ENCODE results near the gene COPS6. TPM values are rescaled to one million over a fixed set of nuclear protein-coding genes. Genes with fewer than 3 reads are reported as not detected.

The COPS6 gene
- polyA plus RNA-seq, 1 experiment = 265 TPM

DNA sequence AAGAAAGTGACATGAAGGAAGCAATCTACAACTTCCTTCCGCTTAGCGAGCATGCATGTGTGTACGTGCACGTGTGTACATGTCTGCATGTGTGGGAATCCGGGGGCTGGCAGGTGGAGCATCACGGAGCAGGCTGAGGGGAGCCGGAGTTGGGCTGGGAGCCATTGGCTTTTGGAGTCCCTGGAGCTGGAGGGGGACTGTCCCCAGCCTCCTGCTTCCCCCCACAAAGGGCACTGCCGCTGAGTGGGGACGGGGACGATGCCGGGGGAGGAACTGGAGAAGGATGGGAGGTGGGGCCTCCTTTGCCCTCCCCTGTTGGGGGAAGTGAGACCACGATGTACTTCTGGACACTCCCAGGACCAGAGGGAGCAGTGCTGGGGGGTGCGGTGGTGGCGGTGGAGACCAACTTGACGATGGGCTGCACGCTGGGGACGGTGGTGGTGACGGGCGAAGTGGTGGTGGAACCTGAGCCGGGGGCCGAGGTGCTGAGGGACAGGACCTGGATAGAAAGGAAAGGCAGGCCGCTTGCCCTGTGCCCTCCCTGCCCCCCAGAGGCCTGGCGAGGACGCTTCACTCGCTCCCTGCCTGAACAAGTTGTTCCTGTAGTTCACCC lies 18.5 kb downstream of the COPS6 start:
- no peak for TF ChIP-seq CTCF (IDR thresholded peaks at IDR 0.05; ENCODE audit: low read depth, low read length)
- no peak overlapping the region for H3K27ac ChIP-seq (ENCODE audit: low read depth, low read length)
- no peak overlapping the region for H3K4me3 ChIP-seq (ENCODE audit: low read depth, low read length)
- CTCF ChIA-PET = no interaction called here
- H3K9me3 ChIP-seq (ENCODE audit: control insufficient read depth, insufficient read depth, low read length) = no peaks in the 10 kb centered on the region
- POLR2A ChIA-PET = no interaction called here
- no peaks in the 10 kb centered on the region for H3K27me3 ChIP-seq (ENCODE audit: control insufficient read depth, insufficient read depth, low read length)
- DNase-seq (ENCODE audit: low read depth, low spot score) = no peak

- TF ChIP-seq CTCF (IDR thresholded peaks at IDR 0.05; ENCODE audit: low read depth, low read length) = no peak
- ChIA-PET CTCF (no interaction called here), POLR2A (no interaction called here)
- Histone ChIP-seq H3K9me3 (ENCODE audit: control insufficient read depth, insufficient read depth, low read length) (no peaks in the 10 kb centered on the region), H3K27ac (ENCODE audit: low read depth, low read length) (no peak overlapping the region), H3K27me3 (ENCODE audit: control insufficient read depth, insufficient read depth, low read length) (no peaks in the 10 kb centered on the region), H3K4me3 (ENCODE audit: low read depth, low read length) (no peak overlapping the region)
- DNase-seq (ENCODE audit: low read depth, low spot score) = no peak
Observed at GRCh38 chr7:100107890-100108289, 19.1 kb downstream of the COPS6 start.

DNA sequence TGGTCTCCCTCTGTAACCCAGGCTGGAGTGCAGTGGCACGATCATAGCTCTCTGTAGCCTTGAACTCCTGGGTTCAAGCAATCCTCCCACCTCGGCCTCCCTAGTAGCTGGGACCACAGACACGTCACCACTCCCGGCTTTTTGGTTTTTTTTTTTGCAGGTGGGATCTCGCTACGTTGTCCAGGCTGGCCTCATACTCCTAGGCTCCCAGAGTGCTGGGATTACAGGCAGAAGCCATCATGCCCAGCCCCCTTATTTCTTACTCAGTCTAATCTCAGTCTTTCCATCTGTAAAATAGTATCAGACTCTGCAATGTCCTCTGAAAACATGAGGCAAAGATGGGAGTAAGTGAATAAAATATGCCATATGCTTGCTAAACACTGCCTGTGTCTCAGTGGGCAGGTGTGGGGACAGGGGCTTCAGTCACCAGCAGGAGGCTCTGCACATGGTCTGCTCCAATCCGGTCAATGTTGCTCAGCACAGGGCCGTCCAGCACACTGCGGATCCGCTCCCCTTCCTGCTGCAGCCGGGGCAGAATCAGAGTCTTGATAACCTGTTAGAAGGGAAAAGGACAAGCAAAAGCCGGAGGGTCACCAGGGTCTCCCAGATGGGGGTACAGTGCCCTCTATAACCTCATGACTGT lies 20.9 kb downstream of the COPS6 start:
- peak; percentile 8; the same call in 1 of the 2 replicates for TF ChIP-seq CTCF (IDR thresholded peaks at IDR 0.05; ENCODE audit: low read depth, low read length)
- DNase-seq (ENCODE audit: low read depth, low spot score) = no peak
- Histone ChIP-seq H3K4me3 (ENCODE audit: low read depth, low read length) (no peak overlapping the region), H3K27ac (ENCODE audit: low read depth, low read length) (no peak overlapping the region), H3K9me3 (ENCODE audit: control insufficient read depth, insufficient read depth, low read length) (no peaks in the 10 kb centered on the region), H3K27me3 (ENCODE audit: control insufficient read depth, insufficient read depth, low read length) (no peaks in the 10 kb centered on the region)
- ChIA-PET CTCF (interaction anchor here (0.6 kb wide), 1 partner anchor 49 kb away, joined by 4 read pairs; the partner anchor contains the start of gene TRAPPC14), POLR2A (no interaction called here)

DNA sequence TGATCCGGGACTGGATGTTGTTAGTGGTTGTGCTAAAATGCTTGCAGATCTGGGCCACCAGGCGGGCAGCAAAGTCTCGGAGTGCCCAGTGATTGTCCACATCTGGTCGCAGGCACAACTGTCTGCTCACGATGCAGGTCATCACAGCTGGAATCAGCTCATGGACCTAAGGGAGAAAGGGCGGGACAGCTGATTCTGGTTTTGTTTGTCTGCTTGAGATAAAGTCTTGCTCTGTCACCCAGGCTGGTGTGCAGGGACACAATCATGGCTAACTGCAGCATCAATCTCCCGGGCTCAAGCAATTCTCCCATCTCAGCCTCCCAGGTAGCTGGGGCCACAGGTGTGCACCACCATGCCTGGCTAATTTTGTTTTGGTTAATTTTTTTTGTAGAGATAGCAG lies 22.4 kb downstream of the COPS6 start:
- no peaks in the 10 kb centered on the region for H3K27me3 ChIP-seq (ENCODE audit: control insufficient read depth, insufficient read depth, low read length)
- no peak overlapping the region for H3K27ac ChIP-seq (ENCODE audit: low read depth, low read length)
- no peak for TF ChIP-seq CTCF (IDR thresholded peaks at IDR 0.05; ENCODE audit: low read depth, low read length)
- no peaks in the 10 kb centered on the region for H3K9me3 ChIP-seq (ENCODE audit: control insufficient read depth, insufficient read depth, low read length)
- H3K4me3 ChIP-seq (ENCODE audit: low read depth, low read length) = no peak overlapping the region
- no peak for DNase-seq (ENCODE audit: low read depth, low spot score)
- ChIA-PET CTCF (no interaction called here), POLR2A (interaction anchor here (0.6 kb wide), 1 partner anchor 24 kb away, joined by 4 read pairs; no protein-coding TSS in a partner anchor)

DNA sequence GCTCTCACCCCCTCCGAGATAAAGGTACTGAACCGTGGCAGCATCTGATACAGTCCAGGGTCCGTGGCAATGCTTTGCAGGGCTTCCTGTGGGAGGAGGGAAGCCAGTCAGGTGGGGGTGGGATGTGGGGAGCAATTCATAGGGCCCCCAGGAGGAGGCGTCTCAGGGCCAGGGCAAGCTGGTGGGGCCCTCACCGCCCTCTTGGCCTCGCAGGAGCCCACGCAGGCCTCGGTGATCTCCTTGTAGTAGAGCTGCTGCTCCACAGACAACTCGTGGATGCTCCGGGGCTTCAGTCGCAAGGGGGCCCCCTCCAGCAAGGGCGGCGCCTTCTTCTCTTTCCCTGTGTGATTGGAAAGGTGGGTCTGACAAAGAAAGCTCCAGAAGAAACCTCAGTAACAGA lies 23.1 kb downstream of the COPS6 start:
- Histone ChIP-seq H3K27me3 (ENCODE audit: control insufficient read depth, insufficient read depth, low read length) (no peaks in the 10 kb centered on the region), H3K4me3 (ENCODE audit: low read depth, low read length) (no peak overlapping the region), H3K9me3 (ENCODE audit: control insufficient read depth, insufficient read depth, low read length) (no peaks in the 10 kb centered on the region), H3K27ac (ENCODE audit: low read depth, low read length) (no peak overlapping the region)
- no peak for TF ChIP-seq CTCF (IDR thresholded peaks at IDR 0.05; ENCODE audit: low read depth, low read length)
- ChIA-PET CTCF (no interaction called here), POLR2A (no interaction called here)
- DNase-seq (ENCODE audit: low read depth, low spot score) = no peak

Measured in AG04450 (cell line).